ENCODE measurements around the gene DCLK2. TPM values are rescaled to one million over a fixed set of nuclear protein-coding genes. Genes with fewer than 3 reads are reported as not detected.

The DCLK2 gene
- total RNA-seq, 3 donors from 2014 or later = 0.08 TPM; not detected in 2

GRCh38 chr4:150055467-150055866, 22.8 kb upstream of the DCLK2 start:
- Mint-ChIP-seq H3K9me3 (peaks cover 6% of the 10 kb centered on the region), H3K36me3 (ENCODE audit: insufficient read depth) (no peaks in the 10 kb centered on the region), H3K4me3 (no peak overlapping the region), H3K4me1 (ENCODE audit: low read depth) (no peaks in the 10 kb centered on the region), H3K27me3 (ENCODE audit: low read depth) (peaks cover 5% of the 10 kb centered on the region)
- ATAC-seq = no peak
- DNase-seq = no peak

GRCh38 chr4:150056569-150056968, 21.7 kb upstream of the DCLK2 start:
- no peak overlapping the region for H3K4me3 Mint-ChIP-seq
- ATAC-seq (no peak), DNase-seq (no peak)
- H3K9me3 Mint-ChIP-seq = peaks cover 6% of the 10 kb centered on the region
- H3K27me3 Mint-ChIP-seq (ENCODE audit: low read depth) = peaks cover 5% of the 10 kb centered on the region
- no peaks in the 10 kb centered on the region for H3K4me1 Mint-ChIP-seq (ENCODE audit: low read depth)
- no peaks in the 10 kb centered on the region for H3K36me3 Mint-ChIP-seq (ENCODE audit: insufficient read depth)

GRCh38 chr4:150061086-150061776, 17.0 kb upstream of the DCLK2 start:
- H3K9me3 Mint-ChIP-seq = peaks cover 3% of the 10 kb centered on the region
- no peaks in the 10 kb centered on the region for H3K36me3 Mint-ChIP-seq (ENCODE audit: insufficient read depth)
- DNase-seq = no peak
- no peaks in the 10 kb centered on the region for H3K4me1 Mint-ChIP-seq (ENCODE audit: low read depth)
- H3K27me3 Mint-ChIP-seq (ENCODE audit: low read depth) = peaks cover 15% of the 10 kb centered on the region
- no peak overlapping the region for H3K4me3 Mint-ChIP-seq
- no peak for ATAC-seq

GRCh38 chr4:150063128-150063527, 15.1 kb upstream of the DCLK2 start:
- Mint-ChIP-seq H3K4me1 (ENCODE audit: low read depth) (no peaks in the 10 kb centered on the region), H3K4me3 (no peak overlapping the region), H3K9me3 (peaks cover 3% of the 10 kb centered on the region), H3K36me3 (ENCODE audit: insufficient read depth) (no peaks in the 10 kb centered on the region), H3K27me3 (ENCODE audit: low read depth) (peaks cover 26% of the 10 kb centered on the region)
- no peak for DNase-seq
- no peak for ATAC-seq

GRCh38 chr4:150065740-150066139, 12.5 kb upstream of the DCLK2 start:
- Mint-ChIP-seq H3K27me3 (ENCODE audit: low read depth) (peaks cover 23% of the 10 kb centered on the region), H3K9me3 (peaks cover 3% of the 10 kb centered on the region), H3K4me1 (ENCODE audit: low read depth) (no peaks in the 10 kb centered on the region), H3K36me3 (ENCODE audit: insufficient read depth) (no peaks in the 10 kb centered on the region), H3K4me3 (no peak overlapping the region)
- no peak for ATAC-seq
- no peak for DNase-seq

GRCh38 chr4:150067859-150068258, 10.4 kb upstream of the DCLK2 start:
- Mint-ChIP-seq H3K9me3 (peaks cover 3% of the 10 kb centered on the region), H3K4me3 (no peak overlapping the region), H3K27me3 (ENCODE audit: low read depth) (peaks cover 18% of the 10 kb centered on the region), H3K4me1 (ENCODE audit: low read depth) (no peaks in the 10 kb centered on the region), H3K36me3 (ENCODE audit: insufficient read depth) (no peaks in the 10 kb centered on the region)
- no peak for DNase-seq
- ATAC-seq = no peak

- H3K36me3 Mint-ChIP-seq (ENCODE audit: insufficient read depth) = no peaks in the 10 kb centered on the region
- no peak overlapping the region for H3K4me3 Mint-ChIP-seq
- no peaks in the 10 kb centered on the region for H3K4me1 Mint-ChIP-seq (ENCODE audit: low read depth)
- peaks cover 3% of the 10 kb centered on the region for H3K9me3 Mint-ChIP-seq
- peaks cover 18% of the 10 kb centered on the region for H3K27me3 Mint-ChIP-seq (ENCODE audit: low read depth)
- no peak for ATAC-seq
- DNase-seq = no peak
Observed at GRCh38 chr4:150068300-150068960, 9.8 kb upstream of the DCLK2 start.

- H3K4me3 Mint-ChIP-seq = no peak overlapping the region
- peaks cover 18% of the 10 kb centered on the region for H3K27me3 Mint-ChIP-seq (ENCODE audit: low read depth)
- no peak for DNase-seq
- peaks cover 3% of the 10 kb centered on the region for H3K9me3 Mint-ChIP-seq
- H3K36me3 Mint-ChIP-seq (ENCODE audit: insufficient read depth) = no peaks in the 10 kb centered on the region
- H3K4me1 Mint-ChIP-seq (ENCODE audit: low read depth) = no peaks in the 10 kb centered on the region
- ATAC-seq = no peak
Observed at GRCh38 chr4:150069353-150069752, 8.9 kb upstream of the DCLK2 start.

- DNase-seq = no peak
- peaks cover 24% of the 10 kb centered on the region for H3K27me3 Mint-ChIP-seq (ENCODE audit: low read depth)
- H3K4me1 Mint-ChIP-seq (ENCODE audit: low read depth) = no peaks in the 10 kb centered on the region
- no peaks in the 10 kb centered on the region for H3K9me3 Mint-ChIP-seq
- ATAC-seq = no peak
- no peaks in the 10 kb centered on the region for H3K36me3 Mint-ChIP-seq (ENCODE audit: insufficient read depth)
- no peak overlapping the region for H3K4me3 Mint-ChIP-seq
Observed at GRCh38 chr4:150070464-150071170, 7.6 kb upstream of the DCLK2 start.

- ATAC-seq (no peak), DNase-seq (no peak)
- Mint-ChIP-seq H3K36me3 (ENCODE audit: insufficient read depth) (no peaks in the 10 kb centered on the region), H3K4me1 (ENCODE audit: low read depth) (no peaks in the 10 kb centered on the region), H3K27me3 (ENCODE audit: low read depth) (peaks cover 35% of the 10 kb centered on the region), H3K9me3 (peaks cover 5% of the 10 kb centered on the region), H3K4me3 (no peak overlapping the region)
Observed at GRCh38 chr4:150072471-150072870, 5.8 kb upstream of the DCLK2 start.

GRCh38 chr4:150072906-150073714, 5.1 kb upstream of the DCLK2 start:
- Mint-ChIP-seq H3K4me1 (ENCODE audit: low read depth) (no peaks in the 10 kb centered on the region), H3K27me3 (ENCODE audit: low read depth) (peaks cover 35% of the 10 kb centered on the region), H3K9me3 (peaks cover 5% of the 10 kb centered on the region), H3K36me3 (ENCODE audit: insufficient read depth) (no peaks in the 10 kb centered on the region), H3K4me3 (no peak overlapping the region)
- ATAC-seq = no peak
- no peak for DNase-seq

- H3K4me1 Mint-ChIP-seq (ENCODE audit: low read depth) = no peaks in the 10 kb centered on the region
Observed at GRCh38 chr4:150074064-150074463, 4.2 kb upstream of the DCLK2 start.

GRCh38 chr4:150078579-150079080, 385 bp downstream of the DCLK2 start:
- H3K9me3 Mint-ChIP-seq = peaks cover 5% of the 10 kb centered on the region
- ATAC-seq = peak; percentile 44 to 50
- no peaks in the 10 kb centered on the region for H3K36me3 Mint-ChIP-seq (ENCODE audit: insufficient read depth)
- peak overlapping the region; percentile 45 for H3K4me3 Mint-ChIP-seq
- peaks cover 52% of the 10 kb centered on the region for H3K27me3 Mint-ChIP-seq (ENCODE audit: low read depth)
- H3K4me1 Mint-ChIP-seq (ENCODE audit: low read depth) = peaks cover 3% of the 10 kb centered on the region
- no peak for DNase-seq

More at GRCh38 chr4:150074064-150074463, 4.2 kb upstream of the DCLK2 start:
- peaks cover 5% of the 10 kb centered on the region for H3K9me3 Mint-ChIP-seq
- H3K36me3 Mint-ChIP-seq (ENCODE audit: insufficient read depth) = no peaks in the 10 kb centered on the region
- H3K4me3 Mint-ChIP-seq = no peak overlapping the region
- no peak for ATAC-seq
- H3K27me3 Mint-ChIP-seq (ENCODE audit: low read depth) = peaks cover 33% of the 10 kb centered on the region
- DNase-seq = no peak

GRCh38 chr4:150079081-150079581, 886 bp downstream of the DCLK2 start:
- Mint-ChIP-seq H3K4me1 (ENCODE audit: low read depth) (peaks cover 3% of the 10 kb centered on the region), H3K4me3 (peak overlapping the region; percentile 65), H3K36me3 (ENCODE audit: insufficient read depth) (no peaks in the 10 kb centered on the region), H3K27me3 (ENCODE audit: low read depth) (peaks cover 55% of the 10 kb centered on the region), H3K9me3 (peaks cover 5% of the 10 kb centered on the region)
- no peak for DNase-seq
- ATAC-seq = peak; percentile 49 to 50
